Measurements from ENCODE around the gene MROH9.

Gene MROH9

GRCh38 chr1:171081763-171082201 lies 146.4 kb downstream of the MROH9 start:
- DNase-seq (ENCODE audit: low read depth), result no peak

- DNase-seq (ENCODE audit: low read depth), result no peak
These were observed 147.3 kb downstream of the MROH9 start for GRCh38 chr1:171082606-171083005.

- no peak for DNase-seq (ENCODE audit: low read depth)
These were observed 147.9 kb downstream of the MROH9 start for GRCh38 chr1:171083222-171083621.

GRCh38 chr1:171084091-171084490 lies 148.8 kb downstream of the MROH9 start:
- DNase-seq (ENCODE audit: low read depth), result no peak

GRCh38 chr1:171084870-171085269 lies 149.5 kb downstream of the MROH9 start:
- no peak for DNase-seq (ENCODE audit: low read depth)

GRCh38 chr1:171087896-171088295 lies 152.6 kb downstream of the MROH9 start:
- no peak for DNase-seq (ENCODE audit: low read depth)

GRCh38 chr1:171090604-171091003 lies 155.3 kb downstream of the MROH9 start, which contains the start of gene FMO3:
FMO3 (plus strand) TSS chr1:171090905; CDS start chr1:171092659, 1,754 bp downstream.
- DNase-seq (ENCODE audit: low read depth), result no peak

- DNase-seq (ENCODE audit: low read depth), result no peak
These were observed 168.5 kb downstream of the MROH9 start for GRCh38 chr1:171103862-171104261.

GRCh38 chr1:171107262-171107940 lies 172.1 kb downstream of the MROH9 start:
- DNase-seq (ENCODE audit: low read depth), result no peak

GRCh38 chr1:171107969-171108368 lies 172.6 kb downstream of the MROH9 start:
- DNase-seq (ENCODE audit: low read depth), result no peak

GRCh38 chr1:171109966-171110365 lies 174.6 kb downstream of the MROH9 start:
- DNase-seq (ENCODE audit: low read depth), result no peak

- DNase-seq (ENCODE audit: low read depth), result no peak
These were observed 175.4 kb downstream of the MROH9 start for GRCh38 chr1:171110621-171111326.

GRCh38 chr1:171112119-171112518 lies 176.8 kb downstream of the MROH9 start:
- DNase-seq (ENCODE audit: low read depth), result no peak

GRCh38 chr1:171113382-171113781 lies 178.0 kb downstream of the MROH9 start:
- no peak for DNase-seq (ENCODE audit: low read depth)
